ENCODE results near the gene INHBE. TPM values are rescaled to one million over a fixed set of nuclear protein-coding genes. Genes with fewer than 3 reads are reported as not detected.
"Not testable (repeated sequence)": the region's sequence is repeated elsewhere in the genome, so short reads cannot be mapped to it uniquely, and the experiment has no call there.

Gene INHBE
- polyA plus RNA-seq, 3 donors = not detected

- Mint-ChIP-seq H3K36me3 (peaks cover 79 to 99% of the 10 kb centered on the region in 2 donors), H3K9me3 (peaks cover 0 to 2% (median 0%) of the 10 kb centered on the region in 7 donors), H3K27me3 (ENCODE audit: low read depth in 3 of 3) (peaks cover 0 to 2% (median 0%) of the 10 kb centered on the region in 3 donors), H3K27ac (peak overlapping the region in 1 of 7 donors; percentile 32), H3K4me1 (no peaks in the 10 kb centered on the region), H3K4me3 (no peak overlapping the region)
- no peak for TF ChIP-seq CTCF (IDR thresholded peaks at IDR 0.05)
- Histone ChIP-seq H2AFZ (ENCODE audit: insufficient read depth, low read depth, low read length, poor library complexity, severe bottlenecking) (no peak overlapping the region), H3K36me3 (replicated peaks in 1 of 2; ENCODE audit: control insufficient read depth in 1 of 2, insufficient read depth in 2 of 2, low read length in 2 of 2) (peaks cover 70 to 93% of the 10 kb centered on the region in 2 donors), H3K27ac (ENCODE audit: low read depth in 1 of 2, low read length in 2 of 2) (no peak overlapping the region), H3K9ac (ENCODE audit: insufficient read depth, low read length, poor library complexity, severe bottlenecking) (no peak overlapping the region), H3K4me1 (ENCODE audit: control insufficient read depth in 1 of 2, insufficient read depth in 2 of 2, low read length in 2 of 2) (no peaks in the 10 kb centered on the region), H3K27me3 (ENCODE audit: control insufficient read depth in 2 of 2, insufficient read depth in 2 of 2, low read length in 2 of 2) (no peaks in the 10 kb centered on the region), H3K4me2 (replicated peaks; ENCODE audit: extremely low read depth, low read length, poor library complexity, severe bottlenecking) (no peak overlapping the region), H4K20me1 (ENCODE audit: insufficient read depth, low read length) (peaks cover 10% of the 10 kb centered on the region), H3K79me2 (ENCODE audit: insufficient read depth, low read length) (no peaks in the 10 kb centered on the region), H3K4me3 (replicated peaks in 1 of 3; ENCODE audit: low read depth in 2 of 3, low read length in 3 of 3) (no peak overlapping the region), H3K9me3 (replicated peaks in 1 of 2; ENCODE audit: control insufficient read depth in 1 of 2, insufficient read depth in 1 of 2, low read length in 2 of 2) (no peaks in the 10 kb centered on the region)
- no peak for DNase-seq
- 96% methylated on average over 9 of the region's 11 CpGs for WGBS (ENCODE audit: insufficient coverage)
- intact Hi-C loops (cut with micrococcal nuclease) = no loop called here
Observed at GRCh38 chr12:57500213-57500612, 45.1 kb downstream of the INHBE start.

DNA sequence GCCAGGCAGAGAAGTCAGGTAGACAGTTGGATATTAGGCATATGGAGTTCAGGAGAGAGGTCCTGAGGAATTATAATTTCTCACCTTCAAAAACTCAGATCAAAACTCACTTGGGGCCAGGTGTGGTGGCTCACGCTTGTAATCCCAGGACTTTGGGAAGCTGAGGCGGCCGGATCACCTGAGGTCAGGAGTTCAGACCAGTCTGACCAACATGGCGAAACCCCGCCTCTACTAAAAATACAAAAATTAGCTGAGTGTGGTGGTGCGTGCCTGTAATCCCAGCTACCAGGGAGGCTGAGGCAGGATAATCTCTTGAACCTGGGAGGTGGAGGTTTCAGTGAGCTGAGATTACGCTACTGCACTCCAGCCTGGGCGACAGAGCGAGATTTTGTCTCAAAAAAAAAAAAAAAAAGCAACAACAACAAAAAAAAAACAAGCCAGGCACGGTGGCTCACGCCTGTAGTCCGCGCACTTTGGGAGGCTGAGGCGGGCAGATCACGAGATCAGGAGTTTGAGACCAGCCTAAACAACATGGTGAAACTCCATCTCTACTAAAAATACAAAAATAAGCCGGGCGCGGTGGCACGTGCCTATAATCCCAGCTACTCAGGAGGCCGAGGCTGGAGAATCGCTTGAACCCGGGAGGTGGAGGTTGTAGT lies 47.3 kb downstream of the INHBE start:
- H4K20me1 ChIP-seq (ENCODE audit: insufficient read depth, low read length); H3K4me1 ChIP-seq (ENCODE audit: control insufficient read depth in 1 of 2, insufficient read depth in 2 of 2, low read length in 2 of 2); H3K9ac ChIP-seq (ENCODE audit: insufficient read depth, low read length, poor library complexity, severe bottlenecking); H3K4me2 ChIP-seq (replicated peaks; ENCODE audit: extremely low read depth, low read length, poor library complexity, severe bottlenecking); H2AFZ ChIP-seq (ENCODE audit: insufficient read depth, low read depth, low read length, poor library complexity, severe bottlenecking); DNase-seq; H3K27me3 Mint-ChIP-seq (ENCODE audit: low read depth in 3 of 3); H3K9me3 Mint-ChIP-seq; H3K4me3 Mint-ChIP-seq; H3K27ac ChIP-seq (ENCODE audit: low read depth in 1 of 2, low read length in 2 of 2); H3K4me1 Mint-ChIP-seq; intact Hi-C loops (cut with micrococcal nuclease); H3K79me2 ChIP-seq (ENCODE audit: insufficient read depth, low read length); H3K9me3 ChIP-seq (replicated peaks in 1 of 2; ENCODE audit: control insufficient read depth in 1 of 2, insufficient read depth in 1 of 2, low read length in 2 of 2); H3K4me3 ChIP-seq (replicated peaks in 1 of 3; ENCODE audit: low read depth in 2 of 3, low read length in 3 of 3); H3K27me3 ChIP-seq (ENCODE audit: control insufficient read depth in 2 of 2, insufficient read depth in 2 of 2, low read length in 2 of 2): not testable (repeated sequence)
- peaks cover 74 to 90% of the 10 kb centered on the region in 2 donors for H3K36me3 ChIP-seq (replicated peaks in 1 of 2; ENCODE audit: control insufficient read depth in 1 of 2, insufficient read depth in 2 of 2, low read length in 2 of 2)
- Mint-ChIP-seq H3K36me3 (peaks cover 78 to 93% of the 10 kb centered on the region in 2 donors), H3K27ac (peak overlapping the region in 1 of 7 donors; percentile 73)
- 100% methylated on average over 5 of the region's 22 CpGs for WGBS (ENCODE audit: insufficient coverage)

GRCh38 chr12:57506541-57506940 lies 51.4 kb downstream of the INHBE start:
- H3K36me3 ChIP-seq (replicated peaks in 1 of 2; ENCODE audit: control insufficient read depth in 1 of 2, insufficient read depth in 2 of 2, low read length in 2 of 2) = peaks cover 63 to 81% of the 10 kb centered on the region in 2 donors
- H3K9ac ChIP-seq (ENCODE audit: insufficient read depth, low read length, poor library complexity, severe bottlenecking); H2AFZ ChIP-seq (ENCODE audit: insufficient read depth, low read depth, low read length, poor library complexity, severe bottlenecking); H3K4me1 Mint-ChIP-seq; H3K4me2 ChIP-seq (replicated peaks; ENCODE audit: extremely low read depth, low read length, poor library complexity, severe bottlenecking); H3K9me3 Mint-ChIP-seq; H4K20me1 ChIP-seq (ENCODE audit: insufficient read depth, low read length); H3K27ac ChIP-seq (ENCODE audit: low read depth in 1 of 2, low read length in 2 of 2); H3K4me3 Mint-ChIP-seq; H3K27me3 ChIP-seq (ENCODE audit: control insufficient read depth in 2 of 2, insufficient read depth in 2 of 2, low read length in 2 of 2); intact Hi-C loops (cut with micrococcal nuclease); H3K4me3 ChIP-seq (replicated peaks in 1 of 3; ENCODE audit: low read depth in 2 of 3, low read length in 3 of 3); DNase-seq; H3K27me3 Mint-ChIP-seq (ENCODE audit: low read depth in 3 of 3); H3K79me2 ChIP-seq (ENCODE audit: insufficient read depth, low read length); H3K9me3 ChIP-seq (replicated peaks in 1 of 2; ENCODE audit: control insufficient read depth in 1 of 2, insufficient read depth in 1 of 2, low read length in 2 of 2); H3K4me1 ChIP-seq (ENCODE audit: control insufficient read depth in 1 of 2, insufficient read depth in 2 of 2, low read length in 2 of 2): not testable (repeated sequence)
- no CpG with 5 or more reads among the region's 4 CpGs for WGBS (ENCODE audit: insufficient coverage)
- Mint-ChIP-seq H3K36me3 (peaks cover 70 to 86% of the 10 kb centered on the region in 2 donors), H3K27ac (peak overlapping the region in 1 of 7 donors; percentile 10)
